ENCODE measurements around the gene PRAMEF11.
"Not testable (repeated sequence)": the region's sequence is repeated elsewhere in the genome, so short reads cannot be mapped to it uniquely, and the experiment has no call there.

Gene PRAMEF11

GRCh38 chr1:12831310-12831709, at the start of gene PRAMEF11:
PRAMEF11 (minus strand) TSS chr1:12831410; CDS start chr1:12828789, 2,621 bp downstream.
- not testable (repeated sequence) for DNase-seq

DNA sequence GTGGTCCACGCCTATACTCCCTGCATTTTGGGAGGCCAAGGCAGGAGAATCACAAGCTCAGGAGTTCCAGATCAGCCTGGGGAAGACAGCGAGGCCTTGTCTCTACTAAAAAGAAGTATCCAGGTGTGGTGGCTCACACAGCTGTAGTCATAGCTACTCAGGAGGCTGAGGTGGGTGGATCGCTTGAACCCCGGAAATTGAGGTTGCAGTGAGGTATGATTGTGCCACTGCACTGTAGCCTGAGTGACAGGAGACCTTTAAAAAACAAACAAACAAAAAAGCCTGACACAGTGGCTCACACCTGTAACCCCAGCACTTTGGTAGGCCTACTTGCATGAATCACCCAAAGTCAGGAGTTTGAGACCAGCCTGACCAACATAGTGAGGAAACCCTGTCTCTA, 47.2 kb upstream of the PRAMEF11 start:
- not testable (repeated sequence) for DNase-seq

DNA sequence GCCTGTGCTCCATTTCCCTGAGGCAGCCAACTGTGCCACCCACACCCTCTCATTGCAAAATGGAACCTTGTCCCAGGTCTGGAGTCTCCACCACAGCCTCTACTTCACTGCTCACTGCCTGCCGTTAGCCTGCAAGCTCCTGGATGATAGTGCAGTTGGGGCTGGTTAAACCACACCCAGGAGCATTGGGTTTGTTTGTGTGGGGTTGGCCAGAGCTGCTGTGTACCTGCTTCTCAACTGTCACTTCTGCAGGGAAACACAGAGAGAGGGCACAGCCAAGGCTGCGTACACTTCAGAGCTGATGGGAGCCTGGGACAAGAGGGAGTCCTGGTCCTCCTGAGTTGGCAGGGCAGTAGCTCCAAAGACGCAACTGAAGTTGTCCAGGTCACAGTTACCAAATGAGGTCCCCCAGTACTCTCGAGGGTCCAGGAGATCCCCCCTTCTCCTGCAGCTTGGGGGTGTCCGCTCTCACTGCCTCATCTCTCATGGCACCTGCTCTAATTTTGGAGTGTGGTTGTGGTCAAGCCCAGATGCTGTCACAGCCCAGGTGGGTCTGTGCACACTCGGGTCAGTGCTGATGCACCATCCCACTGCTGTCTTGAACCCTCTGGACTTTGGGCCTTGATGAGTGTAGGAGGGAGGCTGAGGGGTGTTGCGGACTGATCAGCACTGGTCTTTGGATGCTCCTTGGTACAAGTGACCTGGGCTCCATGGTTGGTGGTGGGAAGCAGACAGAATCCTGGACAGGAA, 32.1 kb upstream of the PRAMEF11 start:
- not testable (repeated sequence) for DNase-seq

DNA sequence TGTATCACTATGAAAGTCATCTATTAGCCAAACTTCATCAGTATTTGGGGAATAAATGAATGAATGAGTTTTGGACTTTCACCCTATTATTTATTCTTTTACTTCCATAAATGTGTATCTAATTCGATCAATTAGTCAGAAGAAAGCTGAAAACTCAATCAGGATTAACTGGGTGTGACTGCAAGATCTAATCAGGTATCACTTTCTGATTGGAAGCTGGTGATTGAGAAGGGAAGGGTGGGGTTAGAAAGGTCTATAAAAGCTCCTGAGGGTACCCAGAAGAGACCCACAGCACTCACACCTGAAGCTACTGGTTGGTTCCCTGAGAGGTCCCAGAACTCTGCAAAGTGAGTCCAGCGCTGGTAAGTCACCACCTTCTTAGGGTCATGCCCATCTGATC, 25.6 kb upstream of the PRAMEF11 start, which contains the start of gene PRAMEF2:
Gene PRAMEF2, plus strand, starts transcription at position 301 of the 400 bp plus-strand sequence. CDS start 1,924 bp downstream, outside the sequence.
- not testable (repeated sequence) for DNase-seq

GRCh38 chr1:12851779-12852178, 20.6 kb upstream of the PRAMEF11 start:
- no peak for DNase-seq

GRCh38 chr1:12848620-12849019, 17.4 kb upstream of the PRAMEF11 start, which contains the start of gene HNRNPCL1:
HNRNPCL1 (minus strand) TSS chr1:12848720; CDS start chr1:12848289, 431 bp downstream.
- DNase-seq: not testable (repeated sequence)

DNA sequence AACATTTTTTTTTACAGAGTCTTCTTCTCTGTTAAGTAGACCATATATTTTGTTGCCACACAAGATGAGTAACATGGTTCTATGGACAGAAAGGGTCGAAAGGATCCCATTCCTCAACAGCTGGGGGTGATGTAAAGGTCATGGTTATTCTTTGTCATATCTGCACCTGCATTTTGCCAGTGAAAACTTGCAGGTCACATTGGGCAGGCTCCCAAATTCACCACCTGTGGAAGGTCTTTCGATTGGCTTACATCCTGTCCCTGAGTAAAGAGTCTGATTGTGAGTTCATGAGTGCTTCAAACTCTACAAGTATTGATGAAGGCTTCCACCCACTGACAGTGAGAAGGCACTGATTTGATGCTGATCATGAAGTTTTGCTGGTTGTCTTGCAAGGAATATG, 2.0 kb upstream of the PRAMEF11 start:
- DNase-seq: not testable (repeated sequence)

- DNase-seq: peak in 1 of 2 experiments; percentile 4
These were observed 12.1 kb downstream of the PRAMEF11 start for GRCh38 chr1:12819061-12819460.

- DNase-seq: no peak
These were observed 19.8 kb downstream of the PRAMEF11 start for GRCh38 chr1:12811409-12811784.

GRCh38 chr1:12810691-12811408, 20.4 kb downstream of the PRAMEF11 start:
- no peak for DNase-seq

GRCh38 chr1:12809933-12810332, 21.3 kb downstream of the PRAMEF11 start:
- no peak for DNase-seq

GRCh38 chr1:12799730-12800129, 31.5 kb downstream of the PRAMEF11 start:
- DNase-seq: no peak

DNA sequence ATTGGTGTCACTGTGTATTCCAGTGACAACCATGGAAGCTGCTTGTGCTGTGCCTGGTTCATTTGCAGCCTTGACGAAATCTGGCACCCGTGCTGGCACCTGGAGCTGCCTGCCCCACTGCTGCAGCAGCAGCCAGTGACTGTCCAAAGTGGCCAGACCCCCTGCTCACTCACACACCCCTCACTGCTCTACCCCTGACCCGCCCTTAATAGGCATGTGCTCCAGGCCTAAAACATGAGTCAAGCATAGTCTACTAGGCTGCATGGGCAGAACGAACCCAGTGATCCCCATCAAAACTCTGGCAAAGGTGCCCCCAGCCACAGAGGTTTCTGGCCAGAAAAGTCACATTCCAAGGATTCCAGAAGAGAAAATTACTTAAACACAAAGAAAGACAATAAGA, 32.3 kb downstream of the PRAMEF11 start:
- no peak for DNase-seq

DNA sequence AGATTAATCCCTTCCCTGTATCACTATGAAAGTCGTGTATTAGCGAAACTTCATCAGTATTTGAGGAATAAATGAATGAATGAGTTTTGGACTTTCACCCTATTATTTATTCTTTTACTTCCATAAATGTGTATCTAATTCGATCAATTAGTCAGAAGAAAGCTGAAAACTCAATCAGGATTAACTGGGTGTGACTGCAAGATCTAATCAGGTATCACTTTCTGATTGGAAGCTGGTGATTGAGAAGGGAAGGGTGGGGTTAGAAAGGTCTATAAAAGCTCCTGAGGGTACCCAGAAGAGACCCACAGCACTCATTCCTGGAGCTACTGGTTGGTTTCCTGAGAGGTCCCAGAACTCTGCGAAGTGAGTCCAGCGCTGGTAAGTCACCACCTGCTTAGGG, 40.1 kb downstream of the PRAMEF11 start, which contains the start of gene PRAMEF1:
Gene PRAMEF1, plus strand, starts transcription at position 301 of the 400 bp plus-strand sequence. CDS start 1,831 bp downstream, outside the sequence.
- not testable (repeated sequence) for DNase-seq

DNA sequence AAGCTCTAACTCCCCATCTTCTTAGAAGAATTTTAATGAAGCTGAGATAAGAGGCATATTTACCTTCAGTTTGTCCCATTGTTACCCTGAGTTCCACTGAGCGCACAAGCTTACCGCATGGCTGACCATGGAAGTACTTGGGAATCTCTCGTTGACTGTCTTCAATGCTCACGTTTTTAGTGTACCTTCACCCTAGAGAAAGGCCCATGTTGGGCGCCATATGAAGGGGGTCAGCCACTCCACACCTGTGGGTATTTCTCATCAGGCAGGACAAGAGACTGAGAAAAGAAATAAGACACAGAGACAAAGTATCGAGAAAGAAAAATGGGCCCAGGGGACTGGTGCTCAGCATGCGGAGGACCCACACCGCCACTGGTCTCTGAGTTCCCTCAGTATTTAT, 46.5 kb downstream of the PRAMEF11 start:
- DNase-seq: not testable (repeated sequence)

DNA sequence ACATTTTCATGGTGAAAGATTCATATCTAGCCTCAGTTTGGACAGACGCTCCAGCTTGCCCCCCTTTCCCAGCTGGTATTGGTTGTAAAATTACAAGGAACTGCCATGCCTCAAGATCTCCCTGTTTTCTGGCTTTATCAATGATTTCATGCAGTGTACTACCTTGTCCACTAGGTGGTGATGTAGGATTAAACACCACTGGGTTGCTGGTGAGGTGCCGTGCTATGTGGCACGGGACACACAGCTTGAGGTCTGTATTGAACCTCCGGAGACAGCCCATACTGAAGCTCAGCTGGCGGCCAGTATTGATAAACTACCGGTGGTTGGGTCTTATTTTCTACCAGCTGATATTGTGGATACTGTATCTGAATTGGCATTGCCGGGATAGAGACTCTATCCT, 47.4 kb downstream of the PRAMEF11 start:
- DNase-seq: peak; percentile 4 to 56

DNA sequence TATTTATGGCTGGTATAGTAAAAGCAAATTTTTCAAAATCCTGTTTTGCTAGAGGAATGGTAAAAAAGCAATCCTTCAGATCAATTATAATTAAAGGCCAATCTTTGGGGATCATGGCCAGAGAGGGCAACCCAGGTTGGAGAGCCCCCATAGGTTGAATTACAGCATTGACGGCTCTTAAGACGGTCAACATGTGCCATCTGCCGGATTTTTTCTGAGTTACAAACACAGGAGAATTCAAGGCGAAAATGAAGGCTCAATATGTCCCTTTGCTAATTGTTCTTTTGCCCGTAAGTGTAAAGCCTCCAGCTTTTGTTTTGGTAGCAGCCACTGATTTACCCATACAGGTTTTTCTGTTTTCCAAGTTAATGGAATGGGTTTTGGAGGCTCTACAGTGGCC, 49.7 kb downstream of the PRAMEF11 start:
- peak; percentile 8 to 16 for DNase-seq

- DNase-seq: no peak
These were observed 52.3 kb downstream of the PRAMEF11 start for GRCh38 chr1:12778907-12779306.

DNA sequence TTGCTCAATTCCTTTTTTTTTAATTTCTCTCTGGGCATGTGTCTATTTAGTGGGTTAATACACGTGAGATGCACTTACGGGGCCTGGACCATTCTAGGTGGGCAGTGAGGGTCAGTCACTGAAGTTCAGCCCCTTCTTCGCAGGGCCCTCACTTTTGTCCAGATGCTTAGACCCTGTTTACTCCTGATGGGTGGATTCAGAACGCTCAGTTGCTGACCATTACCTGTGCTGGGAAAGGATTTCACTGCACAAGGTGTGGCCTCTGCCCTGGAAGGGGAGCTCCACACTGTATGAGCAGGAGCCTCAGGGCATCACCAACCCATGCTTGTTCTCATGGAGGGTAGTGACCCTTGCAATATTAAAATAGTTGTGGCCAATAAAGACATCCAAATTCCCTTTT, 53.1 kb downstream of the PRAMEF11 start:
- no peak for DNase-seq

DNA sequence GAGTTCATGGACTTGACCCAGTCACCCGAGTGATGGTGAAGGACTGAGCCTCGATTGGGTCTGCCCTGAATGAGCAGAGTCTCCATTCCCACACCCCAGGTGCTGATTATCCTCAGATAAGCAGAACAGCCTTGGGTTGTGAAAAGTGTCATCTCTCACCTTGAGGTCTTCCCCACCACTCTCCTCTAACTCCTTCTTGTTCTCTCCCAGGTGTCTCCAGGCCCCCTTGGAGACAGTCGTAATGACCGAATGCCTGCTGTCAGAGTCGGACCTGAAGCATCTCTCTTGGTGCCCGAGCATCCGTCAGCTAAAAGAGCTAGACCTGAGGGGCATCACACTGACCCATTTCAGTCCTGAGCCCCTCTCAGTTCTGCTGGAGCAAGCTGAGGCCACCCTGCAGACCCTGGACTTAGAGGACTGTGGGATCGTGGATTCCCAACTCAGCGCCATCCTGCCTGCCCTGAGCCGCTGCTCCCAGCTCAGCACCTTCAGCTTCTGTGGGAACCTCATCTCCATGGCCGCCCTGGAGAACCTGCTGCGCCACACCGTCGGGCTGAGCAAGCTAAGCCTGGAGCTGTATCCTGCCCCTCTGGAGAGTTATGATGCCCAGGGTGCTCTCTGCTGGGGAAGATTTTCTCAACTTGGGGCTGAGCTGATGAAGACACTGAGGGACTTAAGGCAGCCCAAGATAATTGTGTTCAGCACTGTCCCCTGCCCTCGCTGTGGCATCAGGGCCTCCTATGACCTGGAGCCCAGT, 54.2 kb downstream of the PRAMEF11 start:
- no peak for DNase-seq

- DNase-seq: no peak
These were observed 55.8 kb downstream of the PRAMEF11 start for GRCh38 chr1:12775443-12775842.

GRCh38 chr1:12774801-12775345, 56.3 kb downstream of the PRAMEF11 start:
- no peak for DNase-seq

Measured in SHP77 (cell line).